Keratinocyte (primary cell): ENCODE data around the gene P4HA3. TPM values are rescaled to one million over a fixed set of nuclear protein-coding genes. Genes with fewer than 3 reads are reported as not detected.
A peak's percentile ranks its signal among the peaks of the same experiment; 100 is the strongest.

Experiments
- DNase-seq: peaks from one replicate; pipeline ENCODE4 v3.0.0-alpha.2; 2011; ENCODE audit warnings: low read depth, missing footprints, low spot score
- FAIRE-seq: peaks from 2 replicates; lab custom pipeline; 2011; peaks lifted over from hg19 to GRCh38; lab: Jason Lieb, UNC
- H2AFZ ChIP-seq: 2 replicates; pipeline ENCODE4 v1.6.0; 2012; ENCODE audit warnings: low read length, control low read depth, inconsistent platforms; ENCODE audit not compliant: control insufficient read depth
- H3K27ac ChIP-seq: 2 replicates; pipeline ENCODE4 v1.5.1; 2011; ENCODE audit warnings: low read length; ENCODE audit not compliant: control insufficient read depth, insufficient read depth
- H3K27me3 ChIP-seq: 3 replicates; pipeline ENCODE4 v1.6.0; 2011; ENCODE audit warnings: low read length; ENCODE audit not compliant: control insufficient read depth, insufficient read depth; ENCODE audit errors: extremely low read depth
- H3K36me3 ChIP-seq, 2 experiments: 2 replicates in 1 of 2; 3 replicates in 1 of 2; pipeline ENCODE4 v1.5.1; 2011; ENCODE audit warnings: low read length in 2 of 2, mild to moderate bottlenecking in 1 of 2; ENCODE audit not compliant: control insufficient read depth in 2 of 2, insufficient read depth in 2 of 2; ENCODE audit errors: extremely low read depth in 1 of 2
- H3K4me1 ChIP-seq: 3 replicates; pipeline ENCODE4 v1.5.1; 2011; ENCODE audit warnings: low read length; ENCODE audit not compliant: control insufficient read depth, insufficient read depth; ENCODE audit errors: extremely low read depth
- H3K4me2 ChIP-seq: 3 replicates; pipeline ENCODE4 v1.6.0; 2011; ENCODE audit warnings: low read depth, low read length; ENCODE audit not compliant: control insufficient read depth, insufficient read depth; ENCODE audit errors: extremely low read depth
- H3K4me3 ChIP-seq, 3 experiments: fragments of 200-600 bp in 1 of 3; sonication (generic) in 1 of 3; 2 replicates in 2 of 3; 3 replicates in 1 of 3; pipeline ENCODE4 v1.5.1; 2011 to 2016; ENCODE audit warnings: low read length in 3 of 3, mild to moderate bottlenecking in 3 of 3, control low read depth in 2 of 3, inconsistent platforms in 1 of 3, low read depth in 1 of 3, mixed read lengths in 1 of 3, mixed run types in 1 of 3, moderate library complexity in 1 of 3; ENCODE audit not compliant: control insufficient read depth in 2 of 3, insufficient read depth in 2 of 3; ENCODE audit errors: extremely low read depth in 1 of 3
- H3K79me2 ChIP-seq: 2 replicates; pipeline ENCODE4 v1.6.0; 2012; ENCODE audit warnings: low read length; ENCODE audit not compliant: control insufficient read depth, insufficient read depth
- H3K9ac ChIP-seq: 3 replicates; pipeline ENCODE4 v1.6.0; 2011; ENCODE audit warnings: low read length; ENCODE audit not compliant: control insufficient read depth, insufficient read depth; ENCODE audit errors: extremely low read depth
- H3K9me1 ChIP-seq: 3 replicates; pipeline ENCODE4 v1.6.0; 2011; ENCODE audit warnings: low read length; ENCODE audit not compliant: control insufficient read depth, insufficient read depth; ENCODE audit errors: extremely low read depth
- H3K9me3 ChIP-seq: 2 replicates; pipeline ENCODE4 v1.5.1; 2012; ENCODE audit warnings: low read depth, low read length; ENCODE audit not compliant: control insufficient read depth
- H4K20me1 ChIP-seq: 3 replicates; pipeline ENCODE4 v1.6.0; 2011; ENCODE audit warnings: low read length; ENCODE audit not compliant: control insufficient read depth, insufficient read depth; ENCODE audit errors: extremely low read depth
- EZH2 ChIP-seq: IDR thresholded peaks from one replicate; pipeline ENCODE4 v1.6.1; 2012; ENCODE audit warnings: inconsistent platforms, mild to moderate bottlenecking, low read length, moderate library complexity
- dilution Hi-C: fragments of 300-500 bp; cut with MboI; formaldehyde crosslinking; loops from one replicate; pipeline ENCODE4 v1.7.0; 2020; ENCODE audit warnings: low sequenced_read_pairs; ENCODE audit not compliant: extremely low pct_ligation_motif_present
- polyA plus RNA-seq, 5 experiments: library from polyadenylated mRNA; depleted of rRNA in 3 of 5; stranded (reverse) in 3 of 5; stranded (forward) in 1 of 5; unstranded in 1 of 5; fragments of >200 nt; gene quantifications; 1 replicate in 1 of 5; 2 replicates in 3 of 5; 3 replicates in 1 of 5; pipeline versions ENCODE4 v1.2.1 to v1.2.3, GENCODE V29; 2011 to 2012; ENCODE audit warnings: missing spikeins in 2 of 5, low read depth in 1 of 5, low replicate concordance in 1 of 5
- TF ChIP-seq, protein P1 (sequence below), 3 experiments: IDR thresholded peaks in 1 of 3; conservative IDR thresholded peaks in 1 of 3; optimal IDR thresholded peaks in 1 of 3; 2 replicates in 2 of 3; 3 replicates in 1 of 3; pipeline versions ENCODE3 to v1.5.1; 2011; ENCODE audit warnings: low read length in 3 of 3, mild to moderate bottlenecking in 3 of 3, moderate library complexity in 2 of 3, control low read depth in 1 of 3, inconsistent platforms in 1 of 3; ENCODE audit not compliant: insufficient read depth in 2 of 3; ENCODE audit errors: extremely low read depth in 1 of 3

P4HA3 gene
- polyA plus RNA-seq, 1 donor (not counting 4 experiments of a cell fraction or from before 2014, with no cell fraction given), result 0.14 TPM

DNA sequence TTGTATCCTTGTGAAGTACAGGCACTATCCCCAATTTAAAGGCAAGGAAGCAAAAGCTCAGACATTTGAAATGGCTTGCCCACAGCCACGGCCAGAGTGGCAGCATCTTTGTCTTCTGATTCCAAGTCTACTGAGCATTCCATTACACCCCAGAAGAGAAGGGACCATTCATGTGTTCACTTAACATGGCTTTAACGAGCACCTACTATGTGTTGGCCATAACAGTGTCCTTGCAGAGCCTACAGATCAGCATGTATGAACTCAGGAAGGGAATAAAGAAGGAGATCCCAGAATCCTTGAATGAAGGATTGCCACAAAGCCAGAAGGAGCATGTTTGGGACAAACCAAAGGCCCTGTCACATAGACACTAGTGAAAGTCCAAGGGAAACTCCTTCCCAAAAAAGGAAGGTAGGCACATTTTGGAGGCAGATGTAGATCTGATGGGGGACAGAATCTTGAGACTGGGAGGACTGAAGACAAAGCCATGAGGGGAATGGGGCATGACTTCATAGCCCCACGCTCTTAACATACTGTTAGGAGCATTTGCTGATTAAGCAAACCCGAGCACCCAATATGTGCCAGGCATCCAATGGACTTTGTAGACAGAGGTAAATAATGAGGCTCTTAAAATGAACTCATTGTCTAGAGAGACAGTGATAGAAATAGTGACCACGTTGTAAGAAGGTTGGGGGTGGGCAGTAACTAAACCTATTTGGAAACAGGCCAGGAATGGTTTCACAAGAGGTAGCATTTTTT lies 54.9 kb downstream of the P4HA3 start:
- Histone ChIP-seq H3K79me2 (no peaks in the 10 kb centered on the region), H3K9me3 (no peaks in the 10 kb centered on the region), H3K36me3 (peaks cover 14 to 15% of the 10 kb centered on the region in 2 experiments), H3K27me3 (no peaks in the 10 kb centered on the region), H3K4me1 (no peaks in the 10 kb centered on the region), H3K4me2 (no peak overlapping the region), H3K9me1 (no peaks in the 10 kb centered on the region), H3K9ac (no peak overlapping the region), H4K20me1 (no peaks in the 10 kb centered on the region), H3K27ac (no peak overlapping the region), H3K4me3 (no peak overlapping the region), H2AFZ (no peak overlapping the region)
- TF ChIP-seq EZH2, result no peak
- TF ChIP-seq, protein P1, sequence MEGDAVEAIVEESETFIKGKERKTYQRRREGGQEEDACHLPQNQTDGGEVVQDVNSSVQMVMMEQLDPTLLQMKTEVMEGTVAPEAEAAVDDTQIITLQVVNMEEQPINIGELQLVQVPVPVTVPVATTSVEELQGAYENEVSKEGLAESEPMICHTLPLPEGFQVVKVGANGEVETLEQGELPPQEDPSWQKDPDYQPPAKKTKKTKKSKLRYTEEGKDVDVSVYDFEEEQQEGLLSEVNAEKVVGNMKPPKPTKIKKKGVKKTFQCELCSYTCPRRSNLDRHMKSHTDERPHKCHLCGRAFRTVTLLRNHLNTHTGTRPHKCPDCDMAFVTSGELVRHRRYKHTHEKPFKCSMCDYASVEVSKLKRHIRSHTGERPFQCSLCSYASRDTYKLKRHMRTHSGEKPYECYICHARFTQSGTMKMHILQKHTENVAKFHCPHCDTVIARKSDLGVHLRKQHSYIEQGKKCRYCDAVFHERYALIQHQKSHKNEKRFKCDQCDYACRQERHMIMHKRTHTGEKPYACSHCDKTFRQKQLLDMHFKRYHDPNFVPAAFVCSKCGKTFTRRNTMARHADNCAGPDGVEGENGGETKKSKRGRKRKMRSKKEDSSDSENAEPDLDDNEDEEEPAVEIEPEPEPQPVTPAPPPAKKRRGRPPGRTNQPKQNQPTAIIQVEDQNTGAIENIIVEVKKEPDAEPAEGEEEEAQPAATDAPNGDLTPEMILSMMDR (optimal IDR thresholded peaks at IDR 0.05 in 1 of 3, IDR thresholded peaks at IDR 0.05 in 1 of 3, conservative IDR thresholded peaks at IDR 0.05 in 1 of 3; ENCODE audit: extremely low read depth in 1 of 3, insufficient read depth in 2 of 3, low read length in 3 of 3), result no peak
- no peak for FAIRE-seq
- no peak for DNase-seq
- dilution Hi-C loops, result loop anchor here (25.0 kb wide), 2 partner anchors 181 to 306 kb away; no protein-coding TSS in a partner anchor

DNA sequence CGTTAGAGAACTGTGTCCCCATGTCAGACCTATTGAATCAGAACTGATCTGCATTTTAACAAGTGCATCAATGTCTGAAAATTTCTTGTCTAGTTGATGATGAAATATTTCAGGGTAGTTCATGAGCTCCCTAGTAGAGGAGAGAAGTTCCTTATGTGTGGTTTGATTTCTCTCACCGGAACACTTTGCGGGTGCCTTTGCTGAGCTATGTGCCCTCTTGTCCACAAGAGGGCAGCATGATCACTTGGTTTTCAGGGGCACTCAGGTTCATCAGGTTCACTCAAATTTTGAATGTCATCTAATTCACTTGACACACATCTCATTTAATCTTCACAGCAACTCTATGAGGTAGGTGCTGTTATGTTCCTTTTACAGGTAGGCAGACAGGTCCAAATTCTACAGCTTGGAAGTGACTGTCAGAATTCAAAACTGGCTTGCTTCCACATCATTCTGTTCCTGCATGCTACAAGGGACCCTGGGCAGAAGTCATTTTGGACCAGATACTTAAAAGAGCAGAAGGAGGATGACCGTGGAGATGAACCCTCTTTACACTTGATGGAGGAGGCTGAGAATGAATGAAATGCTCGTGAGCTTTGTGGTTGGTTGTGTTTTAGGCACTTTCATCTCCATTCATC lies 55.6 kb downstream of the P4HA3 start:
- Histone ChIP-seq H3K4me2 (no peak overlapping the region), H3K36me3 (peaks cover 18 to 22% of the 10 kb centered on the region in 2 experiments), H3K79me2 (no peaks in the 10 kb centered on the region), H3K9me3 (no peaks in the 10 kb centered on the region), H3K4me3 (no peak overlapping the region), H3K4me1 (no peaks in the 10 kb centered on the region), H3K27me3 (no peaks in the 10 kb centered on the region), H3K9me1 (no peaks in the 10 kb centered on the region), H3K27ac (no peak overlapping the region), H2AFZ (no peak overlapping the region), H3K9ac (no peak overlapping the region), H4K20me1 (no peaks in the 10 kb centered on the region)
- DNase-seq (no peak), FAIRE-seq (peak; percentile 83)
- TF ChIP-seq, protein P1 (optimal IDR thresholded peaks at IDR 0.05 in 1 of 3, IDR thresholded peaks at IDR 0.05 in 1 of 3, conservative IDR thresholded peaks at IDR 0.05 in 1 of 3; ENCODE audit: extremely low read depth in 1 of 3, insufficient read depth in 2 of 3, low read length in 3 of 3), result peak; percentile 89 to 95 (median 92)
- TF ChIP-seq EZH2, result no peak
- dilution Hi-C loops, result loop anchor here (25.0 kb wide), 2 partner anchors 181 to 306 kb away; no protein-coding TSS in a partner anchor
